HEK293T (cell line): ENCODE results near the gene U2AF2.

ENCODE experiments used
- CTCF ChIA-PET: fragments of 350-600 bp; formaldehyde crosslinking; extraction: SDS; loops from one replicate; lab custom pipeline; 2021; ENCODE audit warnings: antibody characterized with exemption, inconsistent platforms; lab: Yijun Ruan, JAX
- POLR2A ChIA-PET: fragments of 350-600 bp; formaldehyde crosslinking; extraction: SDS; loops from one replicate; lab custom pipeline; 2020; ENCODE audit warnings: antibody characterized with exemption, inconsistent platforms; lab: Yijun Ruan, JAX
- DNase-seq: peaks from one replicate; pipeline ENCODE4 v3.0.0; 2012; ENCODE audit warnings: mixed read lengths; ENCODE audit errors: extremely low spot score
- ARNT ChIP-seq: fragments of 450-650 bp; IDR thresholded peaks from 2 replicates; pipeline ENCODE4 v1.6.1; 2017; ENCODE audit warnings: mild to moderate bottlenecking
- BHLHE40 ChIP-seq: fragments of 450-650 bp; IDR thresholded peaks from 2 replicates; pipeline ENCODE4 v1.6.1; 2016; ENCODE audit warnings: mild to moderate bottlenecking, moderate library complexity, borderline replicate concordance
- CTBP1 ChIP-seq: fragments of 450-650 bp; IDR thresholded peaks from 2 replicates; pipeline ENCODE4 v1.6.1; 2016; ENCODE audit warnings: borderline replicate concordance
- ELF4 ChIP-seq: fragments of 450-650 bp; IDR thresholded peaks from 2 replicates; pipeline ENCODE4 v1.6.1; 2017; ENCODE audit warnings: antibody characterized with exemption
- FOXA1 ChIP-seq: fragments of 450-650 bp; IDR thresholded peaks from 2 replicates; pipeline ENCODE4 v1.6.1; 2016; ENCODE audit warnings: mild to moderate bottlenecking
- FOXK2 ChIP-seq: fragments of 450-650 bp; IDR thresholded peaks from 2 replicates; pipeline ENCODE4 v1.6.1; 2016; ENCODE audit warnings: mild to moderate bottlenecking
- FOXM1 ChIP-seq: fragments of 450-650 bp; IDR thresholded peaks from 2 replicates; pipeline ENCODE4 v1.6.1; 2017; ENCODE audit warnings: mild to moderate bottlenecking, borderline replicate concordance
- HDGF ChIP-seq: fragments of 450-650 bp; IDR thresholded peaks from 2 replicates; pipeline ENCODE4 v1.6.1; 2017; ENCODE audit warnings: antibody characterized with exemption, borderline replicate concordance
- L3MBTL2 ChIP-seq: fragments of 450-650 bp; conservative IDR thresholded peaks from 2 replicates; pipeline ENCODE4 v1.6.1; 2016; ENCODE audit warnings: mild to moderate bottlenecking
- LEF1 ChIP-seq: fragments of 450-650 bp; IDR thresholded peaks from 2 replicates; pipeline ENCODE4 v1.6.1; 2017; ENCODE audit warnings: mild to moderate bottlenecking, borderline replicate concordance
- NFRKB ChIP-seq: fragments of 450-650 bp; IDR thresholded peaks from 2 replicates; pipeline ENCODE4 v1.6.1; 2016; ENCODE audit warnings: mild to moderate bottlenecking, moderate library complexity
- PKNOX1 ChIP-seq: fragments of 450-650 bp; IDR thresholded peaks from 2 replicates; pipeline ENCODE4 v1.6.1; 2016
- SP1 ChIP-seq: fragments of 450-650 bp; IDR thresholded peaks from 2 replicates; pipeline ENCODE4 v1.6.1; 2017
- SUZ12 ChIP-seq: fragments of 450-650 bp; IDR thresholded peaks from 2 replicates; pipeline ENCODE4 v1.6.1; 2016; ENCODE audit warnings: mild to moderate bottlenecking
- TARDBP ChIP-seq: fragments of 450-650 bp; IDR thresholded peaks from 2 replicates; pipeline ENCODE4 v1.6.1; 2016
- ZNF384 ChIP-seq: fragments of 450-650 bp; IDR thresholded peaks from 2 replicates; pipeline ENCODE4 v1.6.1; 2016

The U2AF2 gene

DNA sequence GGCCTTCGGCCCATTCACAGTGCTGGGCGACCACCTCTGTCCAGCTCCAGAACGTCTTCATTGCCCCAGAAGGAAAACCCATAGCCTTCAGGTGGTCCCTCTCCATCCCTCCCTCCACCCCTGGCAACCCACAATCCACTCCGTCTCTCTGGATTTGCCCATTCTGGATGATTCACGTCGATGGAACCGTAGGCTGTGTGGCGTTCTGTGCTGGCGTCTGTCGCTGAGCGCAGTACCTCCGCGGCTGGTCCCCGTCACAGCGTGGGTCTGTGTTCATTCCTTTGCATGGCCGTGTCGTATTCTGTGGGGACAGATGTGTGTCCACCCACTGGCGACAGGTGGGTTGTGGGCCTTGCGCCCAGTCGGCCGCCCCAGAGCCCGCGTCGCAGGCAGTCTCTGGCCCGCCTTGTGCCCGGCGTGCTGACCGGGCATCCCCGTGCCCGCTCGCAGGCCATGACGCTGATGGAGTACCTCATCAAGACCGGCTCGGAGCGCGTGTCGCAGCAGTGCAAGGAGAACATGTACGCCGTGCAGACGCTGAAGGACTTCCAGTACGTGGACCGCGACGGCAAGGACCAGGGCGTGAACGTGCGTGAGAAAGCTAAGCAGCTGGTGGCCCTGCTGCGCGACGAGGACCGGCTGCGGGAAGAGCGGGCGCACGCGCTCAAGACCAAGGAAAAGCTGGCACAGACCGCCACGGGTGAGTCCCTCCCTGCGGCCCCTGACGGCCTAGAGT, 30.3 kb downstream of the U2AF2 start:
- TF ChIP-seq TARDBP (no peak), FOXM1 (no peak), ZNF384 (no peak)
- ChIA-PET POLR2A (no interaction called here), CTCF (no interaction called here)
- DNase-seq = no peak

GRCh38 chr19:55685776-55686175, 30.9 kb downstream of the U2AF2 start:
- TF ChIP-seq BHLHE40 (no peak), NFRKB (no peak), PKNOX1 (no peak), ZNF384 (no peak)
- POLR2A ChIA-PET = no interaction called here
- DNase-seq = no peak
- CTCF ChIA-PET = no interaction called here

DNA sequence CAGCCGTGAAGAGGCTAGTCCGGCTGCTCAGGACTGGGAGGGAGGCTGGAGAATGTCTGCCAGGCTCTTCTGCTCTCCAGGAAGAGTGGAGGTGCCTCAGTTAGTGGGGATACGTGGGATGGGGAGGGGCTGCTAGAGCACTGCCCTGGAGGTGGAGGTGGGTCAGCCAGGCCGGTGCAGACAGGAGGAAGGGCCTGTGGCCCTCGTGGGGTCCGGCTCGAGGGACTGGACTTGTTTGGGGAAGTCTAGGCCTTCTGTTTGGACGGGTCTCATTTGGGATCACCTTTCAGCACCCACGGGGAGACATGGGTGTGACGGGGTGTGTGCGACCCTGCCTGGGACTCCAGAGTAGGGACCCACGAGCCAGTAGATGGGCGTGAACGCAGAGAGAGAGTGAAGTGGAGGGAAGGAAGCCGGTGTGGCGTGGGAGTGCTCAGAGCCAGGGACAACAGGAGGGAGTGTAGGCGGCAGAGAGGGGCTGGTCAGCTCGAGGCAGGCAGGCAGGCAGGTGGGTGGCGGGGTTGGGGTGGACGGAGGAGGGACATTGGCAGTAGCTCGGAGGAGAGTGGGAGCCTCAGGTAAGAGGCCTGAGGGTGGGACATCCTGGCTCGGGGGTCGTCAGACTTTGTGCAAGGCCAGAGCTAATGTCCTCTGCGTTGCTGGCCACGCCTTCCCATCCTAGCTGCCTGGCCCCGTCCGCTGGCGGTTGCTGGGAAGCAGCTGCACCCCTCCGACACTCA, 31.6 kb downstream of the U2AF2 start:
- POLR2A ChIA-PET = no interaction called here
- CTCF ChIA-PET = no interaction called here

DNA sequence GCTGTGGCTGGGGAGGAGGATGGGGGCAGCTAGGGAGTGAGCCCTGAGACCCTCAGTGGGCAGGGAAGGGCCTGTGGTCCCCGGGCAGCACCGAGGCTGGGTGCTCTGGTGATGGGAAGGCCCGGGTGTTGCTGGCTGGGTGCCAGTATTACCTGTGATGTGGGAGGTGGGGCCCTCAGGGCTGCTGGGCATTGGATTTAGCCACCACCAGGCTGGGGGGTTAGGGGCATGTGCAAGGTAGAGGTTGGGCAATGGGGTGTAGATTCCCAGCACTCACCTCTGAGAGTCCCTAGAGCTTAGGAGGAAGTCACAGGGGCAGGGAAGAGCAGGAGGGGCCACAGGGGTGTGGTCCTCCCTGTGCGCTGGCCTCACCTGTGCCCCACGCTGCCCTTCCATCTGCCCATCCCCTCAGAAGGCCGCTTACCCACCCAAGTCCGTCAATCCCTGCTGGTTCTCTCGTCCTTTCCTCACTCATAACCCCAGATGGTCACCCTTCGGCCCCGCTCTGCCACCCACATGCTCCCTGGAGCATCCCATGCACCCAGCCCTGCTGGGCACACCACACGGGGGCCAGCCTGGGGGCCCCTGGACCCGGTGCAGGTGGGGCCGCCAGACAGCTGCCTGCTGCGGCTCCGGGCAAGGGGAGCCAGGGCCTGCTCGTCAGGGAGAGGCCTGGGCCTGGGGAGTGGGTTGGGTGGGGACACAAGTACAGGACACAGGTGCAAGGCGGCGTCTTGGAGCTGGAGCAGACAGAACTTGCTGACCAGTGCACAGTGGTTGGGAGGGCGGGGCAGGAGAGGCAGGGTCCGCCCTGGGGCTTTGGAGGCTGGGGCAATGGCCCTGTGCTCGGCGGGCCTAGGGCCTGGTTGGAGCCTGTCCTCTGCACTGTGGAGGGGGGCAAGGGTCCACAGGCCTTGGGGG, 32.7 kb downstream of the U2AF2 start:
- CTCF ChIA-PET = no interaction called here
- TF ChIP-seq ARNT (no peak), FOXA1 (no peak), PKNOX1 (no peak), HDGF (no peak), NFRKB (no peak), L3MBTL2 (no peak)
- DNase-seq = no peak
- POLR2A ChIA-PET = no interaction called here

More for the DNA sequence above, 31.6 kb downstream of the U2AF2 start:
- no peak for TF ChIP-seq FOXM1
- TF ChIP-seq FOXK2 = no peak
- no peak for TF ChIP-seq TARDBP
- no peak for TF ChIP-seq SP1
- no peak for TF ChIP-seq SUZ12
- TF ChIP-seq ELF4 = no peak
- TF ChIP-seq FOXA1 = no peak
- TF ChIP-seq L3MBTL2 = no peak
- no peak for TF ChIP-seq HDGF
- TF ChIP-seq ZNF384 = no peak
- TF ChIP-seq PKNOX1 = no peak
- no peak for TF ChIP-seq BHLHE40
- TF ChIP-seq ARNT = no peak
- TF ChIP-seq CTBP1 = no peak
- no peak for TF ChIP-seq LEF1
- TF ChIP-seq NFRKB = no peak
- DNase-seq = no peak

DNA sequence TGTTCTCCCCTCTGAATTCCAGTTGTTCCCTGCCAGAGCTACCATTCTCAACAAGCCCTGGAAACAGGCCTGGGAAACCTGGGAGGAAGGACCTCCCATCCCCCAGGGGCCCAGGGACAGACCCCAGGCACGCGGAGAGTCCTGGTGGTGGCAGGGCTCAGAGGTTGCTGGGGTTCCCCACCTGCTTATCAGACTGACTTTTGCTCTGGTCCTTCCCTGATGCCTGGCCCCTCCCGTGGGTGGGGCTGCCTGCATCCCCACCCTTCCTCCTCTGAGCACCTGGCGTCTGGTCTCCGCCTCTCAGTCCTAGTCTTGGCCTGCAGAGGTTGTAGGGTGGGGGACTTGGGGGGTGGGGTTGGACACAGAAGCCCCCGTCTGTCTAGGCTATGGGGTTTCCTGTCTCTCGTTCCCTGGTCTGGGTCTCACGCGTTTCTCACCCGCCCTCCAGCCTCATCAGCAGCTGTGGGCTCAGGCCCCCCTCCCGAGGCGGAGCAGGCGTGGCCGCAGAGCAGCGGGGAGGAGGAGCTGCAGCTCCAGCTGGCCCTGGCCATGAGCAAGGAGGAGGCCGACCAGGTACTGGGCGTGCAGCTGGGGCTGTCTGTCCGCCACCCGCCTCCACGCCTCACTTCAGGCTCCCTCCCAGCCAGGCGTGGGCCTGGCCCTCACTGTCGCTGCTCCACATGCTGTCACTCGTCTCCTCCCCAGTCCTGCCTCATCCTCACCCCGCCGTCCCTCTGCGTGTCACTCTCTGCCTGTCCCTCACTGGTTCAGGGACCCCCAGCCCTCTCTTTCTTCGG, 33.8 kb downstream of the U2AF2 start:
- POLR2A ChIA-PET = no interaction called here
- no peak for DNase-seq
- no peak for TF ChIP-seq BHLHE40
- no peak for TF ChIP-seq FOXA1
- TF ChIP-seq CTBP1 = no peak
- TF ChIP-seq FOXM1 = no peak
- TF ChIP-seq L3MBTL2 = no peak
- no peak for TF ChIP-seq LEF1
- TF ChIP-seq FOXK2 = no peak
- TF ChIP-seq HDGF = no peak
- TF ChIP-seq SP1 = no peak
- no peak for TF ChIP-seq SUZ12
- no peak for TF ChIP-seq NFRKB
- no peak for TF ChIP-seq PKNOX1
- no peak for TF ChIP-seq TARDBP
- no peak for TF ChIP-seq ELF4
- TF ChIP-seq ZNF384 = no peak
- CTCF ChIA-PET = no interaction called here
